ENCODE data around the gene EDC4. TPM values are rescaled to one million over a fixed set of nuclear protein-coding genes. Genes with fewer than 3 reads are reported as not detected.

The EDC4 gene
- total and polyA plus RNA-seq, 5 experiments from 2014 or later = 22.7 to 136 (median 44.0) TPM

GRCh38 chr16:67882374-67883145, 9.7 kb downstream of the EDC4 start:
- POLR2A ChIA-PET = interaction anchor here (1.6 to 3.2 kb wide), 4 partner anchors 9 to 54 kb away, joined by 6 to 14 read pairs (median 8); partner anchors contain the start of genes CTRL, EDC4, PSKH1 and PSMB10
- Mint-ChIP-seq H3K4me3 (no peak overlapping the region), H3K36me3 (peaks cover 0 to 69% (median 14%) of the 10 kb centered on the region in 3 donors), H3K27me3 (no peaks in the 10 kb centered on the region), H3K4me1 (peaks cover 0 to 7% (median 5%) of the 10 kb centered on the region in 4 donors), H3K27ac (peak overlapping the region in 1 of 10 donors; percentile 76), H3K9me3 (no peaks in the 10 kb centered on the region)
- DNase-seq (no peak), ATAC-seq (no peak)

GRCh38 chr16:67883146-67883871, 10.5 kb downstream of the EDC4 start:
- DNase-seq = no peak
- H3K9me3 Mint-ChIP-seq = no peaks in the 10 kb centered on the region
- peaks cover 0 to 7% (median 5%) of the 10 kb centered on the region in 4 donors for H3K4me1 Mint-ChIP-seq
- peak overlapping the region in 4 of 10 donors; percentile 47 to 78 (median 66) for H3K27ac Mint-ChIP-seq
- H3K36me3 Mint-ChIP-seq = peaks cover 0 to 64% (median 13%) of the 10 kb centered on the region in 3 donors
- no peaks in the 10 kb centered on the region for H3K27me3 Mint-ChIP-seq
- ATAC-seq = peak; percentile 14 to 20
- H3K4me3 Mint-ChIP-seq = no peak overlapping the region
- POLR2A ChIA-PET = interaction anchor here (0.8 to 3.2 kb wide), 7 partner anchors 10 to 202 kb away, joined by 4 to 14 read pairs (median 6); partner anchors contain the start of genes CTRL, EDC4, NFATC3 and PSKH1

- no peaks in the 10 kb centered on the region for H3K9me3 Mint-ChIP-seq
- peak overlapping the region in 3 of 10 donors; percentile 43 to 76 (median 47) for H3K27ac Mint-ChIP-seq
- no peaks in the 10 kb centered on the region for H3K27me3 Mint-ChIP-seq
- H3K36me3 Mint-ChIP-seq = peaks cover 0 to 60% (median 13%) of the 10 kb centered on the region in 3 donors
- H3K4me1 Mint-ChIP-seq = peaks cover 0 to 7% (median 5%) of the 10 kb centered on the region in 4 donors
- no peak overlapping the region for H3K4me3 Mint-ChIP-seq
- POLR2A ChIA-PET = interaction anchor here (0.7 to 3.2 kb wide), 7 partner anchors 10 to 201 kb away, joined by 3 to 14 read pairs (median 4); partner anchors contain the start of genes CTRL, EDC4, NFATC3 and PSMB10
- DNase-seq (peak; percentile 58 to 86 (median 76)), ATAC-seq (peak; percentile 89 to 92)
Measured at GRCh38 chr16:67883872-67884261, 11.0 kb downstream of the EDC4 start.

GRCh38 chr16:67884684-67885083, 11.8 kb downstream of the EDC4 start, which contains the start of gene NRN1L:
Gene NRN1L (plus strand): TSS chr16:67884885. CDS start chr16:67884904, 19 bp downstream.
- no peak for ATAC-seq
- POLR2A ChIA-PET = interaction anchor here (1.3 to 3.2 kb wide), 4 partner anchors 11 to 181 kb away, joined by 4 to 14 read pairs (median 6); partner anchors contain the start of genes EDC4 and PSMB10

GRCh38 chr16:67885545-67885944, 12.7 kb downstream of the EDC4 start:
- H3K4me3 Mint-ChIP-seq = no peak overlapping the region
- DNase-seq = no peak
- ATAC-seq = no peak
- POLR2A ChIA-PET = interaction anchor here (0.7 to 1.5 kb wide), 3 partner anchors 14 to 155 kb away, joined by 3 to 5 read pairs (median 3); no protein-coding TSS in a partner anchor
- peaks cover 0 to 46% (median 13%) of the 10 kb centered on the region in 3 donors for H3K36me3 Mint-ChIP-seq
- no peaks in the 10 kb centered on the region for H3K27me3 Mint-ChIP-seq
- H3K9me3 Mint-ChIP-seq = no peaks in the 10 kb centered on the region
- peaks cover 0 to 7% (median 4%) of the 10 kb centered on the region in 4 donors for H3K4me1 Mint-ChIP-seq
- no peak overlapping the region for H3K27ac Mint-ChIP-seq

More at GRCh38 chr16:67884684-67885083, 11.8 kb downstream of the EDC4 start, which contains the start of gene NRN1L:
- H3K36me3 Mint-ChIP-seq = peaks cover 0 to 52% (median 13%) of the 10 kb centered on the region in 3 donors
- no peaks in the 10 kb centered on the region for H3K27me3 Mint-ChIP-seq
- no peak for DNase-seq
- no peaks in the 10 kb centered on the region for H3K9me3 Mint-ChIP-seq
- peak within 1 kb of the TSS in 4 of 10 donors; percentile 47 to 76 (median 53) for H3K27ac Mint-ChIP-seq
- no peak within 1 kb of the TSS for H3K4me3 Mint-ChIP-seq
- peaks cover 0 to 7% (median 5%) of the 10 kb centered on the region in 4 donors for H3K4me1 Mint-ChIP-seq

- ATAC-seq (no peak), DNase-seq (no peak)
- peaks cover 0 to 44% (median 13%) of the 10 kb centered on the region in 3 donors for H3K36me3 Mint-ChIP-seq
- H3K4me3 Mint-ChIP-seq = no peak overlapping the region
- POLR2A ChIA-PET = interaction anchor here (0.6 to 1.5 kb wide), 4 partner anchors 14 to 155 kb away, joined by 3 to 5 read pairs (median 4); no protein-coding TSS in a partner anchor
- H3K27me3 Mint-ChIP-seq = no peaks in the 10 kb centered on the region
- H3K9me3 Mint-ChIP-seq = no peaks in the 10 kb centered on the region
- peak overlapping the region in 1 of 10 donors; percentile 79 for H3K27ac Mint-ChIP-seq
- peaks cover 0 to 7% (median 4%) of the 10 kb centered on the region in 4 donors for H3K4me1 Mint-ChIP-seq
Measured at GRCh38 chr16:67885976-67886375, 13.1 kb downstream of the EDC4 start.

- Mint-ChIP-seq H3K4me3 (no peak overlapping the region), H3K9me3 (no peaks in the 10 kb centered on the region), H3K27me3 (no peaks in the 10 kb centered on the region), H3K27ac (peak overlapping the region in 4 of 10 donors; percentile 6 to 79 (median 48)), H3K36me3 (peaks cover 0 to 39% (median 12%) of the 10 kb centered on the region in 3 donors), H3K4me1 (peaks cover 0 to 7% (median 4%) of the 10 kb centered on the region in 4 donors)
- DNase-seq (no peak), ATAC-seq (no peak)
- POLR2A ChIA-PET = interaction anchor here (0.6 to 1.2 kb wide), 3 partner anchors 15 to 101 kb away, joined by 3 to 4 read pairs (median 3); no protein-coding TSS in a partner anchor
Measured at GRCh38 chr16:67886387-67886786, 13.5 kb downstream of the EDC4 start.

- H3K4me1 Mint-ChIP-seq = peaks cover 5 to 11% (median 9%) of the 10 kb centered on the region in 4 donors
- no peak overlapping the region for H3K4me3 Mint-ChIP-seq
- POLR2A ChIA-PET = no interaction called here
- no peak for ATAC-seq
- peaks cover 0 to 26% (median 5%) of the 10 kb centered on the region in 3 donors for H3K36me3 Mint-ChIP-seq
- no peaks in the 10 kb centered on the region for H3K27me3 Mint-ChIP-seq
- no peaks in the 10 kb centered on the region for H3K9me3 Mint-ChIP-seq
- no peak for DNase-seq
- no peak overlapping the region for H3K27ac Mint-ChIP-seq
Measured at GRCh38 chr16:67888331-67888730, 15.5 kb downstream of the EDC4 start.

GRCh38 chr16:67892375-67892774, 19.5 kb downstream of the EDC4 start:
- H3K4me1 Mint-ChIP-seq = peaks cover 13 to 45% (median 36%) of the 10 kb centered on the region in 4 donors
- H3K9me3 Mint-ChIP-seq = no peaks in the 10 kb centered on the region
- no peak for ATAC-seq
- DNase-seq = no peak
- no peaks in the 10 kb centered on the region for H3K27me3 Mint-ChIP-seq
- peak overlapping the region; percentile 73 to 97 (median 92) for H3K27ac Mint-ChIP-seq
- peak overlapping the region; percentile 85 to 96 (median 92) for H3K4me3 Mint-ChIP-seq
- H3K36me3 Mint-ChIP-seq = peaks cover 0 to 7% (median 0%) of the 10 kb centered on the region in 3 donors
- POLR2A ChIA-PET = interaction anchor here (0.6 to 3.2 kb wide), 12 partner anchors 10 to 371 kb away, joined by 3 to 15 read pairs (median 3); partner anchors contain the start of genes EDC4, PSMB10, RANBP10 and TSNAXIP1

- Mint-ChIP-seq H3K27ac (peak within 1 kb of the TSS; percentile 73 to 99 (median 97)), H3K9me3 (no peaks in the 10 kb centered on the region), H3K4me3 (peak within 1 kb of the TSS; percentile 89 to 99 (median 94)), H3K27me3 (no peaks in the 10 kb centered on the region), H3K4me1 (peaks cover 15 to 48% (median 39%) of the 10 kb centered on the region in 4 donors), H3K36me3 (peaks cover 0 to 3% (median 0%) of the 10 kb centered on the region in 3 donors)
- peak; percentile 82 to 96 (median 89) for DNase-seq
- ATAC-seq = peak; percentile 97 to 98
- POLR2A ChIA-PET = interaction anchor here (0.6 to 3.2 kb wide), 11 partner anchors 11 to 372 kb away, joined by 3 to 15 read pairs (median 3); partner anchors contain the start of genes EDC4 and PSMB10
Measured at GRCh38 chr16:67892899-67893742, 20.3 kb downstream of the EDC4 start, which contains the start of gene PSKH1. Gene PSKH1 (plus strand): TSS chr16:67893254. CDS start chr16:67908750, 15,496 bp downstream.
